NCI-H1092 (cell line): ENCODE measurements around the gene ST6GALNAC3.
"Not testable (repeated sequence)": the region's sequence is repeated elsewhere in the genome, so short reads cannot be mapped to it uniquely, and the experiment has no call there.

Source experiments
- DNase-seq: peaks from one replicate; lab custom pipeline; 2025; lab: John Stamatoyannopoulos, UW

The ST6GALNAC3 gene

GRCh38 chr1:76644139-76644538 is 569.6 kb downstream of the ST6GALNAC3 start:
- DNase-seq: no peak

- DNase-seq: not testable (repeated sequence)
Observed at GRCh38 chr1:76652860-76653259, 578.3 kb downstream of the ST6GALNAC3 start.

GRCh38 chr1:76657623-76658022 is 583.1 kb downstream of the ST6GALNAC3 start:
- no peak for DNase-seq

GRCh38 chr1:76659171-76659940 is 584.8 kb downstream of the ST6GALNAC3 start:
- no peak for DNase-seq

GRCh38 chr1:76661531-76661930 is 587.0 kb downstream of the ST6GALNAC3 start:
- DNase-seq: no peak

GRCh38 chr1:76666499-76666898 is 592.0 kb downstream of the ST6GALNAC3 start:
- peak; percentile 32 for DNase-seq

GRCh38 chr1:76668046-76668445 is 593.5 kb downstream of the ST6GALNAC3 start:
- peak; percentile 4 for DNase-seq

GRCh38 chr1:76669131-76669530 is 594.6 kb downstream of the ST6GALNAC3 start:
- no peak for DNase-seq

GRCh38 chr1:76669624-76670315 is 595.2 kb downstream of the ST6GALNAC3 start:
- DNase-seq: no peak

GRCh38 chr1:76674689-76675210 is 600.2 kb downstream of the ST6GALNAC3 start:
- DNase-seq: no peak

- DNase-seq: no peak
Observed at GRCh38 chr1:76677416-76678405, 603.2 kb downstream of the ST6GALNAC3 start.

- DNase-seq: no peak
Observed at GRCh38 chr1:76679534-76680152, 605.1 kb downstream of the ST6GALNAC3 start.

- DNase-seq: no peak
Observed at GRCh38 chr1:76680651-76681050, 606.1 kb downstream of the ST6GALNAC3 start.

GRCh38 chr1:76682138-76682537 is 607.6 kb downstream of the ST6GALNAC3 start:
- no peak for DNase-seq
